Limb (tissue), 2 donors: ENCODE data around the gene BOLA1.
A peak's percentile ranks its signal among the peaks of the same experiment; 100 is the strongest.
"Not testable (repeated sequence)": the region's sequence is repeated elsewhere in the genome, so short reads cannot be mapped to it uniquely, and the experiment has no call there.

ENCODE experiments used
- DNase-seq, 2 donors: peaks; one replicate each; pipeline ENCODE4 v3.0.0-alpha.2; 2016; ENCODE audit errors: extremely low spot score in 2 of 2

BOLA1 gene

DNA sequence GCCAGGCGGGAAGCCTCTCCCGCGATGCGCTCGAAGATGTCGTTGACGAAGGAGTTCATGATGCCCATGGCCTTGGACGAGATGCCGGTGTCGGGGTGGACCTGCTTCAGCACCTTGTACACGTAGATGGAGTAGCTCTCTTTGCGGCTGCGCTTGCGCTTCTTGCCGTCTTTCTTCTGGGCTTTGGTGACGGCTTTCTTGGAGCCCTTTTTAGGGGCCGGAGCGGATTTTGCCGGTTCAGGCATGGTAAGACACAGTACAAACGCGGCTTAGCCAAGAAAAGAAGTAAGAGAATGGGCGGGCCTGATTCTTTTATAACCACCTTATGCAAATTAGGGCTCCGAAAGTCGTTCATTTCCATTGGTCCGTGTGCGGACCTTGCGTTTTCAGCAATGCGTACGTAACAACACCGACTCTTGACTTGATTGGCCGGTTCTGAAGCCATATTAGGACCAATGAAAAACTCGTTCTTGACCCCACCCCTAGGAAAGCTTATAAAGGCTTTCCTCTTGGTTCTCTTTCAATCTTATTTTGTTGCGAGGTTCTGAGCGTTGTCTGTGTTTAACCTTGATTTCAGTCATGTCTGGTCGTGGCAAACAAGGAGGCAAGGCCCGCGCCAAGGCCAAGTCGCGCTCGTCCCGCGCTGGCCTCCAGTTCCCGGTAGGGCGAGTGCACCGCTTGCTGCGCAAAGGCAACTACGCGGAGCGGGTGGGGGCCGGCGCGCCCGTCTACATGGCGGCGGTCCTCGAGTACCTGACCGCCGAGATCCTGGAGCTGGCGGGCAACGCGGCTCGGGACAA, 12.8 kb upstream of the BOLA1 start:
- DNase-seq = peak; percentile 92 to 99

DNA sequence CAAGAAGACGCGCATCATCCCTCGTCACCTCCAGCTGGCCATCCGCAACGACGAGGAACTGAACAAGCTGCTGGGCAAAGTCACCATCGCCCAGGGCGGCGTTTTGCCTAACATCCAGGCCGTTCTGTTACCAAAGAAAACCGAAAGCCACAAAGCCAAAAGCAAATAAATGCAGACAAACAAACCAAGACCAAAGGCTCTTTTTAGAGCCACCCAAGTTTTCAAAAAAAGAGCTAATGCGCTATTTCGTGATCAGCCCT, 12.2 kb upstream of the BOLA1 start:
- not testable (repeated sequence) for DNase-seq

DNA sequence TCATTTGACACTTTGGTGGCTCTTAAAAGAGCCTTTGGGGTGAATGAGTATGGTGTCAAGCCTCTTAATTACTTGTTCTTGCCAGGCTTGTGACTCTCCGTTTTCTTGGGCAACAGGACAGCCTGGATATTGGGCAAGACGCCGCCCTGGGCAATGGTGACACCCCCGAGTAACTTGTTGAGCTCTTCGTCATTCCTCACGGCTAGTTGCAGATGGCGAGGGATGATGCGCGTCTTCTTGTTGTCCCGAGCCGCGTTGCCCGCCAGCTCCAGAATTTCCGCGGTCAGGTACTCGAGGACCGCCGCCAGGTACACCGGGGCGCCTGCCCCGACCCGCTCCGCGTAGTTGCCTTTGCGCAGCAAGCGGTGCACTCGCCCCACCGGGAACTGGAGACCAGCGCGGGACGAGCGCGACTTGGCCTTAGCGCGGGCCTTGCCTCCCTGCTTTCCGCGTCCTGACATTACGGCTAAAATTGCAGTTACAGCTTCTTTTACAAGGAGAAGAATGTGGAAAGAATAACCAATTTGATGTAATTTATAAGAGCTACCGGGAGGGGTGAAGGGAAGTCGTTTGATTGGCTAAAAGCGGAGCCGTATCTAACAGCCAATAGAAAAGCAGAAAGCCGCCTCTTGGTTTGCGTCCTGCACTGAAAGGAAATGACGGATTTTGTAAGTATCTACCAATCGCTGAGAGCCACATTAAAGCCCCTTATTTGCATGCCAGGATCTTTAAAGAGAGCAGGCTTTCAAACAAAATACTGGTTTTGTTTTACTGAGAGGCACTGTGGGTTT, 11.7 kb upstream of the BOLA1 start:
- DNase-seq = peak; percentile 86 to 99

DNA sequence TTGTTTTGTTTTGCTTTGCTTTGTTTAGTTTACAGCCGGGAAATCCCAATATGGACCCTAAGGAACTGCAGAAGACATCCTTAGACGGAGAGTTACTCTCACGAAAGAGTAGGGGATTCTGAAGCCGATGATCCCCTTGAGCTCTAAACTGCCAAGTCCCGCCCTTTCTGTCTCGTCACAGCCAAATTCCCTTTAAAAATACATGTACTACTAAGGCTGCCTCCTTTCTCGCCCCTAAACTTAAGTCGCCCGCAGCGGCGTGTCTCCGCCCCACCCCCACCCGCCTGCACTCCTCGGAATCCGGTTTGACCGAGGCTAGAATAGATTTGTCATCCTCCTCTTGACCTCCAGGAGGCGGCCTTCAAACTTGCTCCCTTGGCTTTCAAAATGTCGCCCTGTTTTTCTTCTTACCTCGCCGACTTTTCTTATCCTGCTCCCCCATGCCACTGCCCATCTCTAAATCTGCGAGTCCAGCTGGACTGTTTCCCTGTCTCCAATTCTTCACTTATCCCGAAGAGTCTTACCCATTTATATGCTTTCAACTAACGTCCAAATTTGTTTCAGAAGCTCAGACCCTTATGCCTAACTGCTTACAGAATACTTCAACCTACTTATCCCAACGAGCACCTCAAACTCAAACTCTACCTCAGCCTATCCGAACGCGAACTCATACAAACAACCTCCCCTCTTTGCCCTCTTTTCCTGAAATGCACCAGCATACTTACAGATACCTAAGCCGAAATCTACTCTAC, 10.9 kb upstream of the BOLA1 start:
- DNase-seq = peak; percentile 92

DNA sequence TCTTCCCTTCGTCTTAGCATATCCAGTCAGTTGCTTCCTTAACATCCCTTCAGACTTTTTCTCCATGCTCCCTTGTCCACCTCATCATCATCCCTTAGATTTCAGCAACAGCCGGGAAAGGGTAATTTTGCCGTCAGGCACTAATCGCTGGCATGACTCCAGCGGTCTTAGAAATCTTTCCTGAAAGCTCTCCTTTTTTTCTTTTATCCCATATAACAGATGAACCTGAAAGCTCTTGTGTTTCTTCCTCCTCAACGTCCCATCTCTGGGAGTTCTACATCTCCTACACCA, 10.4 kb upstream of the BOLA1 start:
- DNase-seq = peak in 1 of 2 donors; percentile 60

DNA sequence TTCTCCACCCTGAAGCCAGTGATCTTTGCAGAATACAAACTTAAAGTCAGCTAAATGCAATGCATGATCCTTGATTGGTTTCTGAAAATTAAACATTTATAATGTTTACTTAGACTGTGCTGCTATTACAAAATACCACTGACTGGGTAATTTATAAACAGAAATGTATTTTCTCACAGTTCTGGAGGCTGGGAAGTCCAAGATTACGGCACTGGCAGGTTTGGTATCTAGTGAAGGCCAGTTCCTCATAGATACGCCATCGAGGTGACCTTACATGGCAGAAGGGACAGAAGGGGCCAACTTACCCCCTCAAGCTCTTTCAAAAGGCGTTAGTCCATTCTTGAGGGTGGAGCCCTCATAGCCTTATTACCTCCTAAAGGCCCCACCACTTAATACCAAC, 2.8 kb upstream of the BOLA1 start:
- DNase-seq = no peak

DNA sequence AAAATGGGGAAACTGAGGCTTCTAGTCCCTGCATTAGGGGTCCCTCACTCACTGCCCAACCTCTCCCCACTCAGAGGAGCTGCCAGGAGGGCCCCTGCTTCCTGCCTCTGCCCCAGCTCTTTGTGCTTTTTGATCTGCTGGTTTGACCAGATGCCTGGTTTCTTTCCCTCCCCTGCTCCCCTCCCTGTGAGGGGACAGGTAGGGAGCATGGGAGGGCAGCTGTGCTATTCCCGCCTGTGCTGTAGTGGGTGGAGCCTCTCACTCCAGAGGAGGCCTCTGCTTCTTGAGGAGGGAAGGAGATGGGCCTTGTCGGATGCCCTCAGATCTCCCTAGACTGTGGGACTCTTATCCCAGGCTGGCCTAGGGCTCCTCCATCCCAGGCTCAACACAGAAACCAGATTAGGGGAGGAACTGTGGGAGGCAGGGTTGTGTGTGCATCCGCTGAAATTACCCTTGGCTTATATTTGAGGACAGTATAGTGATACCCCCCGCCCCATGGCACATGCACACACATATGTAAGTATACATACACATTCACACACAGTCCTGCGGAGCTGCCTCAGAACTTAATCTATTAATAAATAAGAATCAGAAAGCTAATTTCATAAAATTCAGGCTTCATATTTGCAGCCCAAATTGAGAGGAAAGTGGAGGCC, 4.6 kb downstream of the BOLA1 start:
- no peak for DNase-seq

DNA sequence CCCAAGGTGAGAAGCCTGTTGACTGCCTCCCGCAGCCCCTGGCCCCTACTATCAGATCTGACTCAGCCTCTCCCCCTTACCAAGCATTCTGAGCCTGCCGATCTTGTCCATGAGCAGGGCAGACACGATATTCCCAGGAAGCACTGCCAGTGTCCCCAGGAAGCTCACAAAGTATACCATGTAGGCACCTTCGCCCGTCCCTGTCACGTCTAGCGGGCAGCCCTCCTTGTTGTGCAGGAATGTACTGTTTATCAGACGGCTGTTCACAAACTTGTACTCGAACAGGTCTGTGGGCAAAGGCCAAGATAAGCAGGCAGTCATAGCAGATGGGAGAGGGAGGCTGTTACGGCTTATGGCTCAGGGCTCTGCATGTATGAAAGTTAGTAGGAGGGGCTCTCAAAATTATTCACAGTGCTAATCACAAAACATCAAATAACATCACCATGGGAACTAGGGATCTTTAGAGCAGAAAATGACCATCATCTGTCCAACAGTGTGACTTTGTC, 7.3 kb downstream of the BOLA1 start:
- DNase-seq = no peak

DNA sequence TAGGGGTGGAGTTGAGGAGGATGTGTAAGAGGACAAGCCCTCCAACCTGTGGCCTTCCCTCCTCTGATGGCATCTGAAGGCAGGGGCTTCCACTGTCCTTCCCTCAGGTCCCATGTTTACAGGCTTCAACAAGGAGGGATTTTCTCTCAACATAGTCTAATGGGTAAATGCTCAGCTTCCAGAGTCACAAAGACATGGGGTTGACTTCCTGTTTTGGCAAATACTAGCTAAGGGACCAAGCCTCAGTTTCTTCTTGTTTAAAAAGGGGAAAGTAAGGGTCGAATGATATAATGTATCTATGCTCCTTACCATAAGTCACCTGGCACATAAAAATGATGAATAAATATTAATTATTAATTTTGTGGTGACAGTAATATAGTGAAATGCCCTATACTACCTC, 15.2 kb downstream of the BOLA1 start:
- no peak for DNase-seq

DNA sequence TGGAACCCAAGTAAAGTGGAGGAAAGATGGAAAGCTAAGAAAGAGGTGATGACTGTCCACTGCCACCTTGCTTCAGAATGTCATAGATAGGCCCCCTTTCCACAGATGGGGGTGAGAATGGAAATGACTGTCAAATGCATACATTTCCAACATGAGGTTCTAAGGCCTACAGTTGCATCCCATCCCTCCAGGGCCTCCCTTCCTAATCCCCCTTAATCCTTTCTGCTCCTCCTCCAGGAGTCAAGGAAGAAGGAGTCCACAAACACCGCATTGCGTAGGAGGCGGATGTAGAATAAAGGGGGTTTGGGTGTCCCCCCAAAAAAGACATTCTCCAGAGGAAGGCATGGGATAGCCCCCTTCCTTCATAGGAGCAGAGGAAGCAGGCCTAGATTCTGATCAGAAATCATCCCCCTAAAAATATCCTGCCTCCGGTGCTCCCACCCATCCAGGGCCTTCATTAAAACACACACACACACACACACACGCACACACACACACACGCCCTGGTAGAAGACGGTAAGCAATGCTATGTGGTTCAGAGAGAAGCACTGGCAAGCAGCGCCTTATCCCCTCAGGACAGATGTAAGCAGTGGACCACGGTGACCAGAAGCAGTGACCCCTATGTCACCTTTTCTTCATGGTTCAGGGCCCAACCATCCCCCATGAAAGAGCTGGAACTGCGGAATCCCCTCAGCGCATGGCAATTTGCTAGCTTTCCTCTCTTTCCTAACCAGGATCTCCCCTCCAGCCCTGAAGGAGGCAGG, 16.2 kb downstream of the BOLA1 start:
- DNase-seq = no peak

DNA sequence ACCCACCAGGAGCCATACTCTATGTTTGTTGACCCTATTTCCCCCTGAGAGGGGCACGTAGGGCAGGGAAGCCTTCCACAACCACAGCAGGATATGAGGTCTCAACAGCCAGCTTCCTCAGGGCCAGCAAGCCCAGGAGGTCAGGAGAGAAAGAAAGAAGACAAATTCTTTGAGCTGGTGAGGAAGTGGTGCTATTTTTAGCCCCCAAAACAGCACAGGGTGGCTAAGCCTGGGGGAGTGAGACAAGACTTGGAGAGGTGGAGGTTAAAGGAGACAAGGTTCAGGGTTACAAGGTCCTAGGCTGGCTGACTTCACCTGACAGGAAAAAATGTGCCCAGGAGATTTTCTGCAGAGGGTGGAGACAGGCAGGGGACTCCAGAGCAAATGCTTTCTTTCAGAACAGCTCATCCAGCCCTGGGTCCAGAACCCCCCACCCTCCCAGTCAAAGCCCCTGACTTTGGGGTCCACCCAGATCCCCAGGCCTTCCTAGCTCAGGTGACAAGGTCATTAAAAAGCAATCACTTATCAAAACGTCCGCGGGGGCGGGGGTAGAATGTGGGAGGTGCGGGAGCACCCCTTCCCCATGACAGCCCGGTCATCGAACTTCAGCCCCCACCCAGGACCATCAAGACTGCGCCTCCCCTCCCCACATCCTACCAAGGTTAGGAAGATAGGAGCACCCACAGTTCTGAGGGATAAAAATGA, 17.0 kb downstream of the BOLA1 start:
- DNase-seq = no peak

DNA sequence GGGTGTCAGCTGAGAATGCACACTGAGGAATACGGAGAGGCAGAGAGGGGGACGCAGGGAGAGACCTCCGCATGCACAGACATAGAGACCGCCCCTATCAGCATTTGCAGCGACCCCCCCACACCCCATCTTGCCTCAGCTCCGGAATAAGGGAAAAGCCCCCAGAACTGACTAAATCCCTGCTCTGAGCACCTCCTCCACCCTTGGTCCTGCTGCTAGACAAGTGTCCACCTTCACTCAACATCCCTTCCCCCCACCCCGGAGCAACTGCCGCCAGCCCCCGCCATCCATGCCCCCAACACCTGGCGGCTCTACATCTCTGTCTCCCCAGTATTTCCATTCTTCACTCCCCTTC, 17.5 kb downstream of the BOLA1 start:
- no peak for DNase-seq

DNA sequence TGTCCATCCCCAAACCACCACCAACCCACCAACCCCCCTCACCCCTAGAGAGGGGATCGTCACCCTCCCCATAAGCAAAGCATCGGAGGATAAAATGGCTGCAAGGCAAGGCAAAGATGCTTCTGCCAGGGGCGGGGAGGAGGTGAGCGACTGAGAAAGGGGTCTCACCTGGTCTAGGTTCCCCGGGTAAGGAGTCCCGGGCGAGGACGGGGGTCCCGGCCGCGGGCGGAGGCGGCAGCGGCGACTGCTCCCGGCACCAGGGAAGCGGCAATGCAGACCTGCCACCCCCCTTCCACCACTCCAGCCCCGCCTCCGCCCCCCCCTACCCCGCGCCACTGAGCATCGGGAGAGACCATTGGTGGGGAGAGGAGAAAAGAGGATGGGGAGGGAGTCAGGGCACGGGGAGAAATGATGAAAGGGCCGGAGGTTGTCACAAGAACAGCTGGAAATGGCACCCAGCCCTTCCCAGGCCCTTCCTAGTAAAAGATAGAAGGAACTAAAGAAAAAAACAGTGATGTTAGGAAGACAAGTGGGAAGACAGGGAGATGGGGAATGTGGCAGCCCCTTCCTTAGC, 18.3 kb downstream of the BOLA1 start, which contains the start of gene SV2A:
SV2A (minus strand) TSS at position 274 of the 574 bp plus-strand sequence. CDS start 4,004 bp downstream, outside the sequence.
- peak in 1 of 2 donors; percentile 88 for DNase-seq

DNA sequence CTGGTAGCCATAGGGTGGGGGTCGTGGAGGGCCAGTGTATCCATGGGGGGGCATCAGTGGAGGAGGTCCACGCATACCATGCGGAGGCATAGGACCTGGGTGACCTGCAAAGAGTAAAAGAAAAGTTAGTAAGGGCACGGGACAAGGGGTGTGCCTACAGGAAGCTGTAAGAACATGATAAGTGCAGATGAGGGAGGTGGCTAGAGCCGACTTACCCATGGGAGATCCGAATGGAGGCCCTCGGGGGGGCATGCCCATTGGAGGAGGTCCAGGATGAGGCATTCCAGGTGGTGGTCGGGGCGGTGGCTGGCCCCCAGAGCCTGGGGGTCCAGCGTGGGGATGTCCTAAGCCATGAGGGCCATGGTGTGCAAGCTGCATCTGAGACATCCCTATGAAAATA, 24.3 kb downstream of the BOLA1 start:
- no peak for DNase-seq

DNA sequence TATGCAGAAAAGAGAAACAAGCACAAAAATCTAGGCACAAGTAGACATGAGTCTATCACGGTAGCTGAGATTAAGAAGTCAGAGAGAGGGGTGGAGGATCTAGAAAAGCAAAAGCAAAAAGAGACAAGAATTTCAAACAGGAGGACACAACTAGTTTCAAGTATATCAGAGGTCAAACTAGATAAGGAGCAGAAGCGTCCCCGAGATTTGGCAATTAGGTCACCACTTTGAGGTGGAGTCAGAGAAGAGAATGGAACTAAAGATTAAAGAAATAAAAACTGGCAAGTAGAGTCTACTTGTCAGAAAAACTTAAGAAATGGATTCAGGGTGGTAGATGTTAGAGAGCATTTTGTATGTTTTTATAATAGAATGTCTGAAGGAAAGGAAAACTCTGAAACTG, 26.0 kb downstream of the BOLA1 start:
- no peak for DNase-seq

DNA sequence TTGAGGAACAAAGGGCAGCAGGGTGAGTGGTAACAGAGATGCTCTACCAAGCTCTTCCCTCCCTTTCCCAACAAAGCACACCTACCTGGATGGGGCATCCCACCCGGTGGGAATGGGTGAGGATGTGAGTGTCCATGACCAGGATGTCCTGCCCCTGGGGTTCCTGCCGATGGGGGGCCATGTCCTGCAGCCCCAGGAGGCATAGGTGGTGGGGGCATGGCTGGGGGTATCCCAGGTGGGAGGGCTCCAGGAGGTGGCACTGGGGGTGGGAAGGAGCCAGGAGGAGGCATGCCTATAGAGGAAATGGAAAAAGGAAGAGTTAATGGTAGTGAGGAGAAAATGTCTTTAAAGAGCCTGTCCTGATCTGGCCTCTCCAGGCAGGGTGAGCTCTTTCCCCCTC, 26.4 kb downstream of the BOLA1 start:
- DNase-seq = no peak

DNA sequence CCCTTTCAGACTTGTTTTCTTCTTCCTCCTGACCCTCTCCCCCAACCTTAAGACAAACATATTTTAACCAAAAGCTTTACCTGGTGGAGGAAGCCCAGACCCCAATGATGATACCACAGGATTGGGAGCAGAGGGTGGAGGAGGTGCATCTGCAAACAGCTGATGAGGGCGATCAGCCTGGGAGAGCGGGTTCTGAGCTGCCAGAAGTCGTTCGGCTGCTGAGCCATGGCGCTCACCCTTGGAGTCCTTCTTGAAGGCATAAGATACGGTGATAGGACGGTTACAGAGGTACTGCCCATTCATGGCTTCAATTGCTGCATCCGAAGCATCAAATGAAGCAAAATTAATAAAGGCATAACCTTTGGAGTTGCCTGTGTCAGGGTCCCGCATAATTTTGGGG, 26.9 kb downstream of the BOLA1 start:
- DNase-seq = no peak

DNA sequence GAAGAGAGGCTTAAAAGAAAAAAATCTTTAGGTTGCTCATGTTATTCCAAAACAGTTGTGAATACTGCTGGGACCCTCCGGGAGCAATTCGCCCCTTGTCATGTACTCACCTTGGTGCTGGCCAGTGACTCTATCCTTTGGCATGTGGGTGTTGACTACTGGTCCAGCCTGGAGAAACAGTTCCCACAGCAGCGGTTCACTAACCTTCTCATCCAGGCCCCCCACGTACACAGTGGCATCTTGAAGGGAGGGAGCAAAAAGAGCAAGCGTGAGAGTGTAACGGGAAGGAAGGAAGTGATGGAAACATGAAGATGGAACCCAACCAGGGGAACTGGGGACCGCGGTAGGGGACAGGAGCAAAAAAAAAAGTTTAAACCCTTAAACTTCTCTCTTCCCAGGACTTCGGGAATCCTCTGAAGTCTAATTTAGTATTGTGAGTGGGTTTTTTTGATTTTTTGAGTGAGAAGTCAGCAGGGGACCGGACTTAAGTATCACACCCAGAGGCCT, 27.7 kb downstream of the BOLA1 start:
- DNase-seq = no peak

DNA sequence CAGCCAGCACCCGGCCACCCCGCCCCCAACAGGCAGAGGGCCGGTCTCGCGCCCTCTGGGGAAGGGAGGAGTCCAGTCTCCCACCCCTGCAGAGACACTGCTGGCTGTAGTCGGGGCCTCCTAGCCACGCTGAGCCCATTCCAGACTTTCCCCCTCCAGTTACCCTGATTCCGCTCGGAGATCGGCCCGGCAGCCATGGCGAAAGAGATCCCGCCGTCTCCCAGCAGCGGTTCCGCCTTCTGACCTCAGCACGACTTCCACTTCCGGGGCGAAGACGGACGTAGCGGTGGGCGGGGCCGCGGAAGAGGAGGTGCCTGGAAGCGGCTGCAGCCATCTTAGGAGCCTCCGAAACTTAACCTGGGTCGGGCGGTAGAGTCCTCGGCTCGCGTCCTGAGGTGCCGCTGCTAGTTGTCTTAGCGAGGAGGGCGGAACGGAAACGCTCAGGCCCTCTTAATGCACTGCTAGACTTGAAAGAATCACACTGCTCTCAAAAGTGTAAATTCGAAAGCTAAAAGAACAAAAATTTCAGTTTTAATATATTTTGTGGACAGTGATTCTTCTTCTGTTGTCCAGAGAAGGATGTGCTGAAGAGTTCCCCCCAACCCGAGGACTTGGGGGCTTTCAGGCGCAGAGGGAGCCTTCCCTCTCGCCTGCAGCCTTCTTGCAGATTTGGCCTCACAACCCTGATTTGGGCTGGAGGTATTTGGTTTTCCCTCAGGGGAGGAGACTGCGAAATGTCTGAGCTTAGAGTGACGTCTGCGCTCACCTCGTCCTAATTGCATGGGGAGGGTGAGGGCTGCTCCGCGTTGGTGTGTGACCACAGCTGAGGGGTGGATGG, 28.4 kb downstream of the BOLA1 start, which contains the start of gene SF3B4:
SF3B4 (minus strand) TSS at position 241 of the 838 bp plus-strand sequence; CDS start at position 197, 44 bp downstream.
- DNase-seq = peak; percentile 96 to 97
